B cell (primary cell): Measurements from ENCODE around the gene STIL. TPM values are rescaled to one million over a fixed set of nuclear protein-coding genes. Genes with fewer than 3 reads are reported as not detected.

Experiments used
- ATAC-seq: fragments of 200-7000 bp; cut with Tn5 transposase; one replicate; pipeline ENCODE4 v1.10.0; 2021; ENCODE audit warnings: low read depth, mild to moderate bottlenecking, moderate number of reproducible peaks, moderate library complexity
- CTCF ChIA-PET: fragments of 350-600 bp; sonication (Branson Sonifier 250); formaldehyde crosslinking; loops from one replicate; lab custom pipeline; 2021; ENCODE audit warnings: antibody characterized with exemption, inconsistent platforms; lab: Charles Lee
- POLR2A ChIA-PET: fragments of 350-600 bp; sonication (Branson Sonifier 250); formaldehyde crosslinking; loops from one replicate; lab custom pipeline; 2021; ENCODE audit warnings: antibody characterized with exemption; lab: Charles Lee
- DNase-seq: peaks from one replicate; pipeline ENCODE4 v3.0.0; 2013
- H2AFZ ChIP-seq: 2 replicates; pipeline ENCODE4 v1.6.1; 2012; ENCODE audit warnings: mild to moderate bottlenecking, low read depth, low read length; ENCODE audit not compliant: insufficient read depth, poor library complexity, severe bottlenecking
- H3K27ac ChIP-seq, 2 donors: 1 replicate in 1 of 2; 2 replicates in 1 of 2; pipeline ENCODE4 v1.5.1; 2012 to 2013; ENCODE audit warnings: low read length in 2 of 2, mild to moderate bottlenecking in 2 of 2, moderate library complexity in 1 of 2
- H3K27me3 ChIP-seq, 4 experiments: fragments of 200-600 bp in 1 of 4; sonication (generic) in 1 of 4; replicated peaks in 1 of 4; 1 replicate in 2 of 4; 2 replicates in 2 of 4; pipeline versions ENCODE4 v1.6.1 to v1.7.0; 2013 to 2016; ENCODE audit warnings: low read length in 3 of 4, mild to moderate bottlenecking in 2 of 4, mixed read lengths in 1 of 4, moderate library complexity in 1 of 4; ENCODE audit not compliant: insufficient read depth in 4 of 4, control insufficient read depth in 3 of 4; ENCODE audit errors: control extremely low read depth in 1 of 4
- H3K36me3 ChIP-seq, 2 experiments: replicated peaks in 1 of 2; 1 replicate in 1 of 2; 2 replicates in 1 of 2; pipeline versions ENCODE4 v1.6.1 to v1.7.1; 2013; ENCODE audit warnings: low read length in 1 of 2; ENCODE audit not compliant: insufficient read depth in 2 of 2, control insufficient read depth in 1 of 2; ENCODE audit errors: control extremely low read depth in 1 of 2, extremely low read depth in 1 of 2
- H3K4me1 ChIP-seq, 2 donors: fragments of 200-600 bp in 1 of 2; sonication (generic) in 1 of 2; 1 replicate in 1 of 2; 2 replicates in 1 of 2; pipeline versions ENCODE4 v1.5.1 to v1.6.1; 2013 to 2017; ENCODE audit warnings: low read length in 2 of 2; ENCODE audit not compliant: control insufficient read depth in 2 of 2, insufficient read depth in 2 of 2
- H3K4me2 ChIP-seq: replicated peaks from 2 replicates; pipeline ENCODE3; 2012; ENCODE audit warnings: mild to moderate bottlenecking, low read depth, low read length; ENCODE audit not compliant: poor library complexity, severe bottlenecking
- H3K4me3 ChIP-seq, 5 experiments: fragments of 200-600 bp in 1 of 5; sonication (generic) in 1 of 5; 1 replicate in 3 of 5; 2 replicates in 2 of 5; pipeline versions ENCODE4 v1.5.1 to v1.7.0; 2011 to 2016; ENCODE audit warnings: low read length in 4 of 5, mild to moderate bottlenecking in 4 of 5, low read depth in 2 of 5, control low read depth in 1 of 5, moderate library complexity in 1 of 5; ENCODE audit not compliant: insufficient read depth in 1 of 5; ENCODE audit errors: control extremely low read depth in 1 of 5, extremely low read depth in 1 of 5
- H3K79me2 ChIP-seq: fragments of 200-600 bp; sonication (generic); one replicate; pipeline ENCODE4 v1.6.0; 2016; ENCODE audit warnings: low read length; ENCODE audit not compliant: control insufficient read depth, insufficient read depth
- H3K9ac ChIP-seq: fragments of 200-600 bp; sonication (generic); 2 replicates; pipeline ENCODE4 v1.6.1; 2017; ENCODE audit warnings: mild to moderate bottlenecking, low read length, moderate library complexity
- H3K9me3 ChIP-seq, 3 donors: one replicate each; pipeline versions ENCODE4 v1.6.1 to v1.7.1; 2013; ENCODE audit warnings: low read length in 2 of 3; ENCODE audit not compliant: control insufficient read depth in 2 of 3, insufficient read depth in 1 of 3; ENCODE audit errors: control extremely low read depth in 1 of 3
- H4K20me1 ChIP-seq: 2 replicates; pipeline ENCODE4 v1.6.0; 2012; ENCODE audit warnings: mild to moderate bottlenecking, low read length; ENCODE audit not compliant: insufficient read depth, control insufficient read depth, poor library complexity, severe bottlenecking
- H3K27ac Mint-ChIP-seq: one replicate; pipeline ENCODE4 v1.8.0; 2021; ENCODE audit warnings: mixed read lengths
- H3K27me3 Mint-ChIP-seq: one replicate; pipeline ENCODE4 v1.8.0; 2021; ENCODE audit warnings: mixed read lengths
- H3K4me1 Mint-ChIP-seq: one replicate; pipeline ENCODE4 v1.8.0; 2021; ENCODE audit warnings: mixed read lengths
- H3K4me3 Mint-ChIP-seq: one replicate; pipeline ENCODE4 v1.8.0; 2021; ENCODE audit warnings: mixed read lengths
- H3K9me3 Mint-ChIP-seq: one replicate; pipeline ENCODE4 v1.8.0; 2022; ENCODE audit warnings: mixed read lengths; ENCODE audit not compliant: insufficient read depth
- EZH2 ChIP-seq: IDR thresholded peaks from 2 replicates; pipeline ENCODE4 v1.6.1; 2012; ENCODE audit warnings: borderline replicate concordance, low read depth, mild to moderate bottlenecking, moderate library complexity, low read length; ENCODE audit not compliant: insufficient read depth, poor library complexity, severe bottlenecking
- WGBS: methylation state at CpG from one replicate; pipeline ENCODE4 v1.1.5; 2013; ENCODE audit warnings: missing lambda C conversion rate; ENCODE audit not compliant: insufficient coverage; 5-methylcytosine and 5-hydroxymethylcytosine counted together
- intact Hi-C: fragments of 100-400 bp; cut with micrococcal nuclease; formaldehyde crosslinking; loops from one replicate; pipeline ENCODE4 v1.10.0; 2022
- polyA plus RNA-seq: library from polyadenylated mRNA; depleted of rRNA; stranded (reverse); fragments of >200 nt; gene quantifications from 2 replicates; pipeline ENCODE4 v1.2.3, GENCODE V29; 2012
- total RNA-seq, 2 donors: library from RNA; stranded (reverse); fragments of 120-200 nt in 1 of 2; gene quantifications; 1 replicate in 1 of 2; 2 replicates in 1 of 2; pipeline versions ENCODE4 v1.2.3 to v1.2.4, GENCODE V29; 2013 to 2022
- TF ChIP-seq, protein P1 (sequence below): fragments of 200-600 bp; IDR thresholded peaks from one replicate; pipeline ENCODE4 v1.8.0; 2022; ENCODE audit warnings: antibody characterized with exemption, mild to moderate bottlenecking

The STIL gene
- total and polyA plus RNA-seq, 2 donors (not counting 1 experiment from before 2014, with no cell fraction given) = 0.79 to 1.8 TPM

DNA sequence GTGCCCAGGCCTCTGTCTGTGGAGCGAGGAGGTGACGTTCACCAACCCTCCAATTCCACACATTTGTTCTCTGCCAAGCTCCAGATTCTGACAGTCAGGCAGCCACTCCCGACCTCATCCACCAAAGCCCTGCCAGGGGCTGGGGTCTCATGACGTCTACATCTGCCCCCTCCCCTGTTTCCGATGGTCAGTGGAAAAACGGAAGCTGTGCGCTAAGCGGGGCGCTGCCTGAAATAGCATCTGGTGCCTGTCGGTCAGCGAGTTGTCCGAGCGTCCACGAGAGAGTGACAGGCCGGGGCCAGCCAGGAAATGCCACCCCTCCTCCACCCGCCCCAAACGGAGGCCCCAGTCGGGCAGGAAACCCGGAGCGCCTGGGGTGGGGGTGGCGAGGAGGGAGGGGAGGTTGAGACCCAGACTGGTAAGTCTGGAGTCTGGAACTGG lies 78.7 kb downstream of the STIL start:
- POLR2A ChIA-PET = no interaction called here
- CTCF ChIA-PET = no interaction called here
- DNase-seq = no peak
- no peak overlapping the region for H2AFZ ChIP-seq
- H3K4me1 ChIP-seq = peaks cover 21 to 23% of the 10 kb centered on the region in 2 donors
- H3K9me3 ChIP-seq = peaks cover 0 to 17% (median 0%) of the 10 kb centered on the region in 3 donors
- H3K4me3 Mint-ChIP-seq = no peak overlapping the region
- no peak overlapping the region for H3K4me2 ChIP-seq
- H3K9me3 Mint-ChIP-seq = no peaks in the 10 kb centered on the region
- H3K79me2 ChIP-seq = no peaks in the 10 kb centered on the region
- H3K27ac Mint-ChIP-seq = no peak overlapping the region
- no peak for ATAC-seq
- peaks cover 0 to 70% (median 36%) of the 10 kb centered on the region in 4 experiments for H3K27me3 ChIP-seq
- peaks cover 18% of the 10 kb centered on the region for H3K4me1 Mint-ChIP-seq
- H3K4me3 ChIP-seq = no peak overlapping the region
- H3K27me3 Mint-ChIP-seq = peaks cover 69% of the 10 kb centered on the region
- no peaks in the 10 kb centered on the region for H3K36me3 ChIP-seq
- TF ChIP-seq EZH2 = no peak
- TF ChIP-seq, protein P1, sequence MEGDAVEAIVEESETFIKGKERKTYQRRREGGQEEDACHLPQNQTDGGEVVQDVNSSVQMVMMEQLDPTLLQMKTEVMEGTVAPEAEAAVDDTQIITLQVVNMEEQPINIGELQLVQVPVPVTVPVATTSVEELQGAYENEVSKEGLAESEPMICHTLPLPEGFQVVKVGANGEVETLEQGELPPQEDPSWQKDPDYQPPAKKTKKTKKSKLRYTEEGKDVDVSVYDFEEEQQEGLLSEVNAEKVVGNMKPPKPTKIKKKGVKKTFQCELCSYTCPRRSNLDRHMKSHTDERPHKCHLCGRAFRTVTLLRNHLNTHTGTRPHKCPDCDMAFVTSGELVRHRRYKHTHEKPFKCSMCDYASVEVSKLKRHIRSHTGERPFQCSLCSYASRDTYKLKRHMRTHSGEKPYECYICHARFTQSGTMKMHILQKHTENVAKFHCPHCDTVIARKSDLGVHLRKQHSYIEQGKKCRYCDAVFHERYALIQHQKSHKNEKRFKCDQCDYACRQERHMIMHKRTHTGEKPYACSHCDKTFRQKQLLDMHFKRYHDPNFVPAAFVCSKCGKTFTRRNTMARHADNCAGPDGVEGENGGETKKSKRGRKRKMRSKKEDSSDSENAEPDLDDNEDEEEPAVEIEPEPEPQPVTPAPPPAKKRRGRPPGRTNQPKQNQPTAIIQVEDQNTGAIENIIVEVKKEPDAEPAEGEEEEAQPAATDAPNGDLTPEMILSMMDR = no peak
- intact Hi-C loops = no loop called here
- WGBS = 16% methylated on average over 11 of the region's 21 CpGs
- H4K20me1 ChIP-seq = no peaks in the 10 kb centered on the region
- H3K9ac ChIP-seq = no peak overlapping the region
- H3K27ac ChIP-seq = no peak overlapping the region

DNA sequence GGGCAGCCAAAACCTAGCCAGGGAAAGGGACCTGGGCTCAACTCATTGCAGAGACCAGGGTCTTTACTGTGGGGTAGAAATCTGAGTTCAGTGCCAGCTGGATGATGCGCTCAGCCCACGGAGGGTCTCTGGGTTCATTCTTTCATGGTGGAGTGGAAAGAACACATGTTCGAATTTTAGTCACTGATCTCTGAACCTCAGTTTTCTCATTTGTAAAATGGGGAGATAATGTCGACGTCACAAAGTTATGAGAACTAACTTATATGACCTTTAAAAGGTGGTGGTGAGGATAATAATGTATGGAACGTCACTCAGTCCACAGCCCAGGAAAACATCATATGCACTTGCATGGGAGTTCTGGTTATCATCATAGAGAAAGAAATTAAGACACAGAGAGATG lies 80.8 kb downstream of the STIL start:
- Histone ChIP-seq H3K9ac (no peak overlapping the region), H3K9me3 (peaks cover 0 to 29% (median 0%) of the 10 kb centered on the region in 3 donors), H4K20me1 (no peaks in the 10 kb centered on the region), H3K36me3 (no peaks in the 10 kb centered on the region), H3K27me3 (peaks cover 0 to 80% (median 55%) of the 10 kb centered on the region in 4 experiments), H3K27ac (no peak overlapping the region), H3K4me3 (no peak overlapping the region), H2AFZ (no peak overlapping the region), H3K4me1 (peaks cover 36 to 38% of the 10 kb centered on the region in 2 donors), H3K79me2 (no peaks in the 10 kb centered on the region), H3K4me2 (no peak overlapping the region)
- Mint-ChIP-seq H3K4me3 (peak overlapping the region; percentile 72), H3K9me3 (no peaks in the 10 kb centered on the region), H3K27me3 (peaks cover 72% of the 10 kb centered on the region), H3K27ac (no peak overlapping the region), H3K4me1 (peaks cover 31% of the 10 kb centered on the region)
- WGBS = 96% methylated on average over 3 of the region's 6 CpGs
- ChIA-PET POLR2A (no interaction called here), CTCF (interaction anchor here (1.1 kb wide), 1 partner anchor 203 kb away, joined by 3 read pairs; no protein-coding TSS in a partner anchor)
- TF ChIP-seq EZH2 = no peak
- TF ChIP-seq, protein P1 = no peak
- intact Hi-C loops = no loop called here
- no peak for DNase-seq
- no peak for ATAC-seq
